Measurements from ENCODE around the gene ADORA2A.

Gene ADORA2A

DNA sequence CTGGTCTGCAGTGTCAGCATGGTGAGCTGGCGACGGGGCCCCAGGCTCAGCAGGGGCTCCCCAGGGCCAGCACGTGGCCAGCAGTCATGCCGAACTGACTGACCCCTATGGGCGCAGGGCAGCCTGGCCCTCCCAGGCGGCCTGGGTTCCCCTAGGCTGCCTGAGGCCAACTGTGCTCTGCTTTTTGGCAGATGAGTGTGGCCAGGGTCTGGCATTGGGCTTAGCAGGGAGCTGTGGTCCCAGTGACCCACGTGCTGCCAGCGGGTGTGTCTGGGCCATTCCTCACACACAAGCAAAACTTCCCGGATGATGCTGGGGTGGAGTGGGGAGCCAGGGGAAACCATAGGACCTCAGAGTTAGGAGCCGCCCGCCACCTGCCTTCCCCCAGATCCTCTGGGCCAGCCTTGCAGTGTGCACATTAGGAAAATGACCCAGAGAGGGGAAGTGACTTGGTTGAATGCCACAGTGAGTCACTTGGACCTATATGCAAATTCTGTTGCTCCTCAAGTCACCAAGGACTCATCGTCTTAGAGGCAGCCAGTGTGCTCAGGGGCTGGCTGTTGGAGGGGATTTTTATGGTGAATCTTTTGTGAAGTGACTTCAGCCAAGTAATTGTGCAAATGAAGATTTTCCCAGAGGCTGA, 6.5 kb downstream of the ADORA2A start:
- peak in 1 of 2 donors; percentile 82 for DNase-seq

DNA sequence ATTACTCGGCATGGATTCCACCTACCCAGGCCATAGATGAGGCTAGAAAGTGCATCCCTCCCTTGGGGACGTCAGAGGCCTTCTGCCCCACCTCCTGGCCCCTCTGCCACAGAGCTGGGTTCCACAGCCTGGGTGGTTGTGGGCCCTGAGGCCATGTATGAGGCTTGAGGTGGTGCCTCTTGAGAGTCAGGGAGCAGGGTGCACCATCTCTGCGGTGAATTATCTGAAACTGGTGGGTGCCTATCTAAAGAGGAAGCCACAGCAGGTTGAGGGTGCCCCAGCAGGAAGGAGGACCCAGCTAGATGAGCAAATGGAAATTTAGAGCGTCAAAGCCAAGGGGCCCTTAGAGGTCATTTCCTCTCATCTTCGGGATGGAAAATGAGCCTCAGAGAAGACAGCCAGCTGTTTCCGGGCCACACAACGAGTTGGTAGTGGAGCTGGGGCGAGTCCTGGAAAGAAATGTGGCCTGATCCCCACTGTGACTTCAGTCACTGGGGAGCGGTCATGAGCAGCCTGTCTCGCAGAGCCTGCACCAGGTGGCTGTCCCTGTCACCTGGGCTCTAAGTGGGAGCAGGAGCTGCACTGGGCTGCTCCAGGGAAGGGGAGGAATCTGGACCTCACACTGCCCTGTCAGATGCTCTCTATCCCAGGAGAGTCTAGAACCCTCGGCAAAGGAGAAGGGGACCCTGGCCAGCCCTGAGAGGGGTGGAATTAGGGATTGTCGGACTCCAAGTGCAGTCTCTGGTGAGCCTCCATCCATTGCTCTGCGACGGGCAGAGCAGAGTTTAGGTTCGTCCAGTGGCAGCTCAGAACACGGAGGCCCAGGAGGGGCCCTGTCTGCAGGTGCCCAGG, 7.3 kb downstream of the ADORA2A start:
- DNase-seq = peak; percentile 81 to 82

DNA sequence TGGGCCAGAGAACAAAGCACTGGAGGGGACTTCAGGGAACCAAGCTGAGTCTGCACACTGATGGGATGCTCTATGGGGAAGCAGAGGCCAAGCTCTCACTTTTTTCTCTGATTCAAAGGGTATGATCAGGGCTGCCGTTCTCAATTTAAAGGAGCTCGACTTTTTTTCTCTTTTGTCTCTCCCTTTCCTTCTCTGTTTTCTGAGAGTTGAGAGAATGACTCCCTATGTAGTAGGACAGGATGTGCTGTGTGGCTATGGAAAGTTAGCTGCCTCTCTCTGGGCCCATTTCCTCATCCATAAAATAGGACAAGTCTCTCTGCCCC, 7.9 kb downstream of the ADORA2A start:
- no peak for DNase-seq

DNA sequence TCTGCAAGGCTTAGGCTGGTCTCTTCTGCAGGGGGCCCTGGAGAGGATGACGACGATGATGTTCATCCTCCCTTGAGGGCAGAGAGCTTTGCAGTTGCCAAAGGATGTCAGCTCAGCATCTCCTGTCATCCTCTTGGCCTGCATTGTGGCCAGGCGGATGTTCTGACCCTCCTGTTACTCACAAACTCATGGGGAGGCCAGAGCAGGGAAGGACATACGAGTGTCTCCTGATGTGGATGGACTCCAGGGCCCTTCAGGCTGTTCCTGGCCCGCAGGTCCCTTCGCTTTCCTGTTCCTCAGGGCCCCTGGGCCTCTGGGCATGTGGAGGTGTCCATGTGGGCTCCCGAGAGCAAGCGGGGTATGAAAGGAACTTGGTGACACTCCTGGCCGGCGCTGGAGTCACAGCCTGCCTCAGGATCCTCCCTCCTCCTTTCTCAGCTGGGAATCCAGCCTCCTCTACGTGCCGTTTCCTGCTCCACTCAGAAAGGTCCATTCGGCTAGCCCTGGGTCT, 8.5 kb downstream of the ADORA2A start:
- no peak for DNase-seq

DNA sequence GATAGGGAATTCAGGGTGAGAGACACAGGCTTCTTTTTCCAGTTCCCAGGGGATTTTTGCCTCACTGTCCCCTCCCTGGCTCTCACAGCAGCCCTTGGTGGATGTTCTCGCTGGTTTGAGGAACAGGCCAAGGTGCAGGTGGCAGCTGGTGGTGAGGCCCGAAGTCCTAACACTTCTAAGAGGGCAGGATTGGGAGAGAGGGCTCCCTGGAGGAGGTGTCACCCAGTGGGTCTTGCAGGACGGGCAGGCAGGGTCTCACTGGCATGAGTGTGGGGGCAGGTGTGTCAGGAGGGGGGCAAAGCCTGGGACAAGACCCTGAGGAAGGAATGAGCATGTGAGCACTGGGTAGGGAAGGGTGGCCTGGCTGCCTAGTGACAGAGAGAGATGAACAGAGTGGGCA, 9.2 kb downstream of the ADORA2A start:
- DNase-seq = no peak

DNA sequence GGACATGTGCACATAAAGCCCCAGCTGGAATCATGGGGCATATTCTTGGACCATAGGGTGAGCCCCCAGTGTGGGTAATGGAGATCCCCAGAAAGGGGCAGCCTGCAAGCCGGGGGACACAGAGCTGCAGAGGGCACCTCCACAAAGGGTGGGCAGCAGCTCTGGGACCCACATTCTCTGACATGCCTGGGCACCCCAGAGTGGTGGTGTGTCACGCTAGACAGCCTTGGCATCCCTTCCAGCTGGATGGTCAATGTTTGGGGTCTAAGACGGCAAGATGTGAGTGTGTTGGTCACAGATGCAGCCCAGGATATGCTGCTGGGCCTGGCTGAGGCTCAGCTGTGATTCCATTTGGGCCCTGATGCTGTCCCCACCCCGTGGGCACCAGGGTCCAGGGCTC, 9.7 kb downstream of the ADORA2A start:
- no peak for DNase-seq

DNA sequence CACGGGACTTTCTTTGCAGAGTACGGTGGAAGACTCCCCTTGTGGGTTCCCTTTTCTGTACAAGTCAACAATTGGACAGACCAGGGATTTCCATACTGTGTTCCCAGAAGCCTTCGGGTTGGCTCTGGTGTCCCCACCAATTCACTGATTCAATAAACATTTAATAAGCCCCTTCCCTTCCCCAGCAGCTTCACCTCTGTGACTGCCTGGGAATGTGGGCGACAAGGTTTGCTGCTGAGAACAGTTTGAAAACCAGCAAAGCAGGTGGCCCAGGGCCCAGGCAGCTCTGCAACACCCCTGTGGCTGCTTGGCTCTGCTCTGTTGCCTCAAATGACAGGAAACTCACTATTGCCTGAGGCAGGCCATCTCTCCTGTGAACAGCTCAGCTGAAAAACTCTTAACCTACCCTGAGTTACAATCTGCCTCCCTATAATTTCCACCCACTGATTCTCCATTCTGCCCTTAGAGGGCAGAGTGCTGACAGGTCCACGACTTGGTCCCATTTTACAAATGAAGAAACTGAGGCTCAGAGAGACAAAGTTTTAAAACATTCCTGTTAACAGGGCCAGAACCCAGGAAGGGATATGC, 10.4 kb downstream of the ADORA2A start:
- DNase-seq = peak in 1 of 2 donors; percentile 42

DNA sequence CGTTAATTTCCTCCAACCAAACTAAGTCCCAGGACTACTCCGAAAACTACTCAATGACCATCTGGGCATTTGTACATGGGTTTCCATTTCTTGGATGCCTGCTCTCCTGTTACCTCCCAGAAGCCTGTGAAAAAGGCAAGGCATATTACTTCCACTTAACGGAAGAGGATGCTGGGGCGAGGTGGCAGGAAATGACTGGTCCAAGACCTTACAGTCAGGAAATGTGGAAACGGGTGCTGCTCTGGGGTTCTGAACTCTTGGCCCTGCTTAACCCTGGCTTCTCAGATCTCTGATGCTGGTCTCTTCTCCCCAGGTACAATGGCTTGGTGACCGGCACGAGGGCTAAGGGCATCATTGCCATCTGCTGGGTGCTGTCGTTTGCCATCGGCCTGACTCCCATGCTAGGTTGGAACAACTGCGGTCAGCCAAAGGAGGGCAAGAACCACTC, 12.9 kb downstream of the ADORA2A start:
- peak in 1 of 2 donors; percentile 60 for DNase-seq

DNA sequence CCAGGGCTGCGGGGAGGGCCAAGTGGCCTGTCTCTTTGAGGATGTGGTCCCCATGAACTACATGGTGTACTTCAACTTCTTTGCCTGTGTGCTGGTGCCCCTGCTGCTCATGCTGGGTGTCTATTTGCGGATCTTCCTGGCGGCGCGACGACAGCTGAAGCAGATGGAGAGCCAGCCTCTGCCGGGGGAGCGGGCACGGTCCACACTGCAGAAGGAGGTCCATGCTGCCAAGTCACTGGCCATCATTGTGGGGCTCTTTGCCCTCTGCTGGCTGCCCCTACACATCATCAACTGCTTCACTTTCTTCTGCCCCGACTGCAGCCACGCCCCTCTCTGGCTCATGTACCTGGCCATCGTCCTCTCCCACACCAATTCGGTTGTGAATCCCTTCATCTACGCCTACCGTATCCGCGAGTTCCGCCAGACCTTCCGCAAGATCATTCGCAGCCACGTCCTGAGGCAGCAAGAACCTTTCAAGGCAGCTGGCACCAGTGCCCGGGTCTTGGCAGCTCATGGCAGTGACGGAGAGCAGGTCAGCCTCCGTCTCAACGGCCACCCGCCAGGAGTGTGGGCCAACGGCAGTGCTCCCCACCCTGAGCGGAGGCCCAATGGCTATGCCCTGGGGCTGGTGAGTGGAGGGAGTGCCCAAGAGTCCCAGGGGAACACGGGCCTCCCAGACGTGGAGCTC, 13.5 kb downstream of the ADORA2A start:
- DNase-seq = no peak

DNA sequence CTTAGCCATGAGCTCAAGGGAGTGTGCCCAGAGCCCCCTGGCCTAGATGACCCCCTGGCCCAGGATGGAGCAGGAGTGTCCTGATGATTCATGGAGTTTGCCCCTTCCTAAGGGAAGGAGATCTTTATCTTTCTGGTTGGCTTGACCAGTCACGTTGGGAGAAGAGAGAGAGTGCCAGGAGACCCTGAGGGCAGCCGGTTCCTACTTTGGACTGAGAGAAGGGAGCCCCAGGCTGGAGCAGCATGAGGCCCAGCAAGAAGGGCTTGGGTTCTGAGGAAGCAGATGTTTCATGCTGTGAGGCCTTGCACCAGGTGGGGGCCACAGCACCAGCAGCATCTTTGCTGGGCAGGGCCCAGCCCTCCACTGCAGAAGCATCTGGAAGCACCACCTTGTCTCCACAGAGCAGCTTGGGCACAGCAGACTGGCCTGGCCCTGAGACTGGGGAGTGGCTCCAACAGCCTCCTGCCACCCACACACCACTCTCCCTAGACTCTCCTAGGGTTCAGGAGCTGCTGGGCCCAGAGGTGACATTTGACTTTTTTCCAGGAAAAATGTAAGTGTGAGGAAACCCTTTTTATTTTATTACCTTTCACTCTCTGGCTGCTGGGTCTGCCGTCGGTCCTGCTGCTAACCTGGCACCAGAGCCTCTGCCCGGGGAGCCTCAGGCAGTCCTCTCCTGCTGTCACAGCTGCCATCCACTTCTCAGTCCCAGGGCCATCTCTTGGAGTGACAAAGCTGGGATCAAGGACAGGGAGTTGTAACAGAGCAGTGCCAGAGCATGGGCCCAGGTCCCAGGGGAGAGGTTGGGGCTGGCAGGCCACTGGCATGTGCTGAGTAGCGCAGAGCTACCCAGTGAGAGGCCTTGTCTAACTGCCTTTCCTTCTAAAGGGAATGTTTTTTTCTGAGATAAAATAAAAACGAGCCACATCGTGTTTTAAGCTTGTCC, 14.3 kb downstream of the ADORA2A start:
- no peak for DNase-seq

DNA sequence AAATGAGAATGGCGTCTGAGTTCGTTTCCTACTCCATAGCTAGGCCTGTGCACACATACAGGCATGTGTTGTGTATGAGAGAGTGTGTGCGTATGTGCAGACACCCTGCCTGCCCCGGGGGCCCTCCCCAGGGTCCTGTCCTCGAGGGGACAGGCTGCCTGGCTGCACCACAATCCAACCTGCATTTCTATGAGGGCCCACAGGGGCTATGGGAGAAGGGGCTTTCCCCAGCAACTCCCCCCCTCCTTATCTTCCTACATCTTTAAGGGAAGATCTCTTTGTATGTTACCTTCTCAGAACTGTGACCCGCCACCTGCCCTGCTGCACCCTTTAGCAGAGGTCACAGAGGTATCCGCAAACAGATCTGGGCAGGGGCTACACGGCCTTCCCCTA, 14.9 kb downstream of the ADORA2A start:
- DNase-seq = no peak

DNA sequence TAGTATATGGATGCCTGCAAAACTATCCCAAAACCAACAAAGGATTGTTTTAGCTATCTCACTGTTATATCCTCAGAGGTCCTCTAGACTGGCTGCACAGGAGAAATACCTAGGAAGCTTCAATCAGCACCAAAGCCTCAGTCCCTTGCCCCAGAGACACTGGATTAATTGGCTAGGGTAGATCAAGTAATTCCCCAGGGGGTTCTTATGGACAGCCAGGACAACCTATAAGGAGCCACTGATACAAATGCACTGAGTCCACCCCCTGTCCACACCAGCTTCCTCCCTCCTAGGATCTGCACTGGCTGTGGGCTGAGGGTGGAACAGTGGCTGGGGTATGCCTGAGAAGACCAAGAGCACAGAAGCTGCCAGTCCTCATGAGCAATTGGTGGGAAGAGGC, 16.3 kb downstream of the ADORA2A start:
- DNase-seq = no peak

DNA sequence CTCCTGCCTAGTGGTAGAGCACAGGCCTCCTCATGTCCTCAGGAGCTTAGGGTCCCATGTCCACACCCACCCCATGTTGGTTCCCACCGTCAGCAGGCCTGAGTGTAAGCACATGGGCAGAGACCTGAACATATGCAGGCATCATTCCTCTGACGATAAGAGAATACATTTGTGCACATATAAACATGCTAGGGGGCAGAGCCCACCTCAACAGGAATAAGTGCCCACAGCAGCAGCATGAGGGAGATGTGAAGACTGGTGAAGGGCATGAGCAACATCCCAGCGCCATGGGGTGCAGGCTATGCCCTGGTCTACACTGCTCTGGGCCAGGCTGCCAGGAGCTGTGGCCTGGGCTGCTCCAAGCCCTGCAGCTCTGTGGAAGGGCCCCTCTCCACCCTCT, 16.9 kb downstream of the ADORA2A start:
- no peak for DNase-seq

DNA sequence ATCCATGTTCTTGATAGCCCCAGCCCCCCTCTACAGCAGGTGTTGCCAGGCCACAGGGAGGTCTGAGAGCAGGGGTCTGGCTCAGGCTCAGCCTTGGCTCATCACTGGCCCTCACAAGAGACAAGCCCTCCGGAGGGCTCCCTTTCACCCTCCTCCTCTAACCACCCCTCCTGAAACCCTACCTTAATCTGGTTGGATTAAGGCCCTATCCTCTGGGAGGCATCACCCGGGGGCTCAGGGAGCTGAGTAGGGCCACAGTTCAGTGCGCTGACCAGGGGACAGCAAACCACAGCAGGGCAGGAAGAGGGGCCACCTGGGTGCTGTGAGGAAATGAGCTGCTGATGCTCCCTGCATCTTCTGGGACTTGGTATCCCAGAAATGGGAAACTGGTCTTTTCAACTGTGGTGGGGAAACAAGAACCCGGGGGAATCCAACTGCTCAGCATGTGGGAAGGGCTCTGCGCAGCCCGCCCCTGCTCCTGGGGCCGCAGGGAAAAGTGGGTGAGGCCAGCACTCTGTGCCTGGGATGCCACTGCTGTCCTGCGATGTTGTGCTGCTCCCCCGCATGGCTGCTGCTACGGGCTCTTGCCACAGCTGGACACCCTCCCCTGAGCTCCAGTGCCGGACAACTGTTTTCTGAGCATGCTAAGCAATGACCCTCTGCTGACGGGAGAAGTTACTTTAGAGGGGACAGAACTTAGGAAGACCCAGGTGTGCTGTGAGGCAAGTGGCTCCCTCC, 17.5 kb downstream of the ADORA2A start:
- no peak for DNase-seq

DNA sequence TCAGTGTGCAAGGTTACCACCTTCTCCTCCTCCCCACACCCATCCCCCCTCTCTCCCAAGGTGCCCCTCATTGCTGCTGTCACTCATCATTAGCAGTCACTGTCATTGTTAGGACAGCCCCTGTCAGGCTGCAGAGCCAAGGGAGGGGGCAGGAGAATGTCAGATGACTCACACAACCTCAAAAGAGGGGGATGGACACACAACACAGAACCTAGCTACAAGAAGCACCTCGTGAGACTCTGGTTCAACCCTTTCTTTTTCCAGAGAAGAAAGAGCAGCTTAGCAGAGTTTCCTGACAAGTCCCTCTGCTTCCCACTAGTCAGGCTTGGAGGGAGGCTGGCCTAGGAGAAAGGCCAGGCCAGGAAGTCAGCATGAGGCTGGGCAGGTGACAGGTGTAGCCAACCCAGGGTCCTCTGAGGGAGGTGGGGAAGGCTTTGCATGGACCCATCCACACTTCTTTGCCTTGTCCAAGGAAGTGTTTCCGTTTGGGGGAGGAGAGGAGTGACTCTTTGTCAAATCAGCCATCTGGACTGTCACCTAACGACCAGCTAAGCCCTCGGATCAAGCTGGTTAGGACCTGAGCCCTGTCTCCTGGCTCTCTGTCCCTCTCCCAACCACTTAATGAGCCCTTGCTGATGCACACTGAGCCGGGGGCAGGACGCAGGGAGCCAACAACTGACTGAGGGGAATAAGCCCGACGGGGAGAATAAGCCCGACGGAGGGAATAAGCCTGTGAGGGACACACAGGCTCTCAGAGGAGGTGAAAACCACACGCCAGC, 18.3 kb downstream of the ADORA2A start:
- no peak for DNase-seq

DNA sequence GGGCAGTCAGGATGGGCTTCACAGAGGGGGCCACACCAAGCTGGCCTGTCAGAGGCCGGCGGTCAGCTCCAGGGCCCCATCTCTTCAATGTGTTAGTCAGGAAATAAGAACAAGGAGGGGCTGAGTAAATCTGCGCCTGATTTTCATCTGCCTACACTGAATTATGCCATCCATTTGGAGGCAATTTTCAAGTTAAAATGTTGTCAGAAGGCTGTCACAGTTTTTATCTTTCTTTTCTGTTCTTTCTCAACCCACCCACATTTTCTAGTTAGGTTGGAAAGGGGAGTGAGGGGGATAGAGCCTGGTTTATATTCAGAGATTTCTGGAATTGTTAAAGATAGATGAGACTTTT, 18.8 kb downstream of the ADORA2A start:
- DNase-seq = no peak

DNA sequence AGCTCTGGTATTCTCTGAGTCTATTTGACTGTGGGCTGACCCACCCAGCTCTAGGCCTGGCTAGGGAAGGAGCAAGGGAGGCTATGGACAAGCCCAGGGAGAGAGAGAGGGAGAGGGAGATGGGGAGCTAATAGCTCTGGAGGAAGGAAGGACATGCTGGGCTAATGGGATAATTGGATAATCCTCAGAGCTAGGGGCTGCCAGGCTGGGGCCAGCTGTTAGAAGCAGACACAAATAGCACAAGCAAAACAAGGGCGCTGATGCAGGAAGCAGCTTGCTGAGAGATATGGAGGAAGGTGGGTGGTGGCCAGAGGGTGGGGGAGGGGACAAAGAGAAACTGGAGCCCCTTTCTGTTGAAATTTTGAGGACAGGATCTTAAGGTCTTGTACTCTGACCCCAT, 23.2 kb downstream of the ADORA2A start:
- DNase-seq = no peak

DNA sequence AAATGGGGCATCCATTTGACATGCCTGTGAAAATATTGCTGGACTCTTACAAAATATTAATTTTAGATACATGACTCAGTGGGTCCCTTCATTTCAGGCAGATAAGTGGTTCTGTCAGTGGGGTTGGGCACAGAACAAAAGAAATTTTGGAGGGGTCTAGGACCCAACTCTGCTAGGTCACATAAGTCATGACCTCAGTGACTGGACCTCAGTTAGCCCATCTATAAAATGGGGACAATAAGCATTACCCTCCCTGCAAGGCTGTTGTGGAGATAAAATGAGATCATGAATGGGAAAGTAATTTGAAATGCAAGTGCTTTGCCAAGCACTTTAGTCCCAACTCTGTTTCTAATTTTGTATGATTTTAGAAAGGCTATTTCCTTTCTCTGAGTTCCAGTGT, 23.8 kb downstream of the ADORA2A start:
- DNase-seq = no peak

DNA sequence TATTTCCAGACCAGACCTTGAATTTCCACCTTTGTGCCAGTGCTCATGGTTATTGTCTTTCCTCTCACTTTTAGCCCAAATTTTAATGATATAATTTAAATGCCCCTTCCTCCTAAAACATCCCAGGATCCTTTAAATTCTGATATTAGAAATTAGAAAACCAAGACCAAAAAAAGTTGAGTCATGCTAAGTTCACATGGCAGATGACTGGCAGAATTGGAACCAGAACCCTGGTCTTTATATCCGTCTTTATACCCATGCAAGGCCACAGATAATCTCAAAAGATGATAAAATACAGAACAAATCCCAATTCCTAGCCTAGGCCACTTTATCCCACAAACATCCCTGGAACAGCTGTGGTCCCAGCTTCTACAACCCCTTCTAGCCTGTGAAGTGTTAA, 26.5 kb downstream of the ADORA2A start:
- no peak for DNase-seq

DNA sequence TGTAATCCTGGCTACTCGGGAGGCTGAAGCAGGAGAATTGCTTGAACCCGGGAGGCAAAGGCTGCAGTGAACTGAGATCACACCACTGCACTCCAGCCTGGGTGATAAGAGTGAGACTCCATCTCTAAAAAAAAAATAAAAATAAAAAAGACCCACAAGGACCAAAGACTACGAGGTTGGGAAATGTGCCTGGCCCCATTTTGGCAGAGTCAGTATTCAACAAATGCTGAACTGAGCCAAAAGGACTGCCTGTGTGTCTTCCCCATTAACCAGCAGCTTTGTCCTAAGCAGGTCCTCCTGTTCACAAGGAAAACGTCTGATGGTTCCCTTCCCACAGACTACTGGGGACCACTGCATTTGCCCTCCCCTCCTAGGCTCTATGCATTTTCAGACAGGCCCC, 27.6 kb downstream of the ADORA2A start:
- no peak for DNase-seq

Measured in CD4-positive, alpha-beta T cell treated with Interleukin-1 beta for 1 hour (primary cell).